IPS-NIHi11 (cell line): ENCODE results near the gene OR10H5.
"Not testable (repeated sequence)": the region's sequence is repeated elsewhere in the genome, so short reads cannot be mapped to it uniquely, and the experiment has no call there.

Source experiments
- DNase-seq: peaks from one replicate; pipeline ENCODE4 v3.0.0; 2012; ENCODE audit warnings: mixed read lengths, low spot score

The OR10H5 gene

GRCh38 chr19:15843894-15844222 is 56.4 kb downstream of the OR10H5 start:
- not testable (repeated sequence) for DNase-seq

GRCh38 chr19:15846923-15847322 is 59.5 kb downstream of the OR10H5 start:
- DNase-seq = no peak

GRCh38 chr19:15850385-15850784 is 62.9 kb downstream of the OR10H5 start:
- no peak for DNase-seq
